H1 (cell line): Measurements from ENCODE around the gene TRIM46. TPM values are rescaled to one million over a fixed set of nuclear protein-coding genes. Genes with fewer than 3 reads are reported as not detected.

Source experiments
- CTCF ChIA-PET: fragments of 300-600 bp; sonication (Branson Sonifier 250); formaldehyde crosslinking; loops from one replicate; lab custom pipeline; 2021; ENCODE audit not compliant: partially characterized antibody; lab: Charles Lee
- POLR2A ChIA-PET: fragments of 300-600 bp; sonication (Branson Sonifier 250); formaldehyde crosslinking; loops from one replicate; lab custom pipeline; 2021; ENCODE audit warnings: inconsistent platforms; ENCODE audit not compliant: partially characterized antibody; lab: Charles Lee
- DNase-seq, 2 experiments: peaks; one replicate each; pipeline versions ENCODE4 v3.0.0 to v3.0.0-alpha.2; 2010 to 2022; ENCODE audit warnings: low spot score in 2 of 2, low read depth in 1 of 2, mixed read lengths in 1 of 2
- FAIRE-seq: peaks from 2 replicates; lab custom pipeline; 2011; peaks lifted over from hg19 to GRCh38; lab: Jason Lieb, UNC
- H2AFZ ChIP-seq: 2 replicates; pipeline ENCODE4 v1.8.1; 2012; ENCODE audit warnings: low read length, inconsistent platforms
- H2AK5ac ChIP-seq: 2 replicates; pipeline ENCODE4 v1.6.1; 2013; ENCODE audit warnings: low read depth, low read length
- H2BK120ac ChIP-seq: replicated peaks from 2 replicates; pipeline ENCODE3; 2013; ENCODE audit warnings: low read depth, low read length, inconsistent platforms
- H2BK12ac ChIP-seq: 2 replicates; pipeline ENCODE4 v1.6.1; 2013; ENCODE audit warnings: low read depth, low read length
- H2BK15ac ChIP-seq: 2 replicates; pipeline ENCODE4 v1.6.1; 2013; ENCODE audit warnings: low read length
- H2BK20ac ChIP-seq: 2 replicates; pipeline ENCODE4 v1.6.1; 2013; ENCODE audit warnings: low read length
- H2BK5ac ChIP-seq: 2 replicates; pipeline ENCODE4 v1.6.1; 2013; ENCODE audit warnings: low read depth, low read length
- H3K14ac ChIP-seq: 2 replicates; pipeline ENCODE4 v1.6.1; 2013; ENCODE audit warnings: inconsistent platforms; ENCODE audit not compliant: insufficient read length
- H3K18ac ChIP-seq: 2 replicates; pipeline ENCODE4 v1.6.1; 2013; ENCODE audit warnings: low read length; ENCODE audit errors: extremely low read depth
- H3K23ac ChIP-seq: 2 replicates; pipeline ENCODE4 v1.6.1; 2013; ENCODE audit warnings: inconsistent platforms; ENCODE audit not compliant: insufficient read length
- H3K23me2 ChIP-seq: 2 replicates; pipeline ENCODE4 v1.6.1; 2013; ENCODE audit warnings: low read depth, low read length
- H3K27ac ChIP-seq: 2 replicates; pipeline ENCODE4 v1.6.1; 2011; ENCODE audit warnings: low read depth, low read length, inconsistent platforms
- H3K27me3 ChIP-seq, 4 experiments: replicated peaks in 1 of 4; 1 replicate in 1 of 4; 2 replicates in 3 of 4; pipeline versions ENCODE4 v1.6.1 to v1.8.1; 2011 to 2013; ENCODE audit warnings: low read length in 3 of 4, mild to moderate bottlenecking in 3 of 4, inconsistent platforms in 2 of 4, mixed read lengths in 2 of 4, moderate library complexity in 1 of 4; ENCODE audit not compliant: control insufficient read depth in 3 of 4, insufficient read depth in 3 of 4; ENCODE audit errors: extremely low read depth in 1 of 4
- H3K36me3 ChIP-seq, 4 experiments: 2 replicates each; pipeline versions ENCODE4 v1.6.1 to v1.8.1; 2011 to 2013; ENCODE audit warnings: mild to moderate bottlenecking in 4 of 4, low read length in 3 of 4, moderate library complexity in 2 of 4, control low read depth in 1 of 4, inconsistent platforms in 1 of 4; ENCODE audit not compliant: insufficient read depth in 4 of 4, control insufficient read depth in 2 of 4
- H3K4ac ChIP-seq: replicated peaks from 2 replicates; pipeline ENCODE3; 2013; ENCODE audit warnings: low read length, low read depth, mixed read lengths, inconsistent platforms; ENCODE audit not compliant: insufficient read length
- H3K4me1 ChIP-seq, 4 experiments: replicated peaks in 1 of 4; 1 replicate in 1 of 4; 2 replicates in 3 of 4; pipeline versions ENCODE4 v1.6.1 to v1.8.1; 2011 to 2013; ENCODE audit warnings: low read length in 3 of 4, inconsistent platforms in 2 of 4, mixed read lengths in 1 of 4; ENCODE audit not compliant: insufficient read depth in 4 of 4, control insufficient read depth in 3 of 4
- H3K4me2 ChIP-seq, 2 experiments: 2 replicates each; pipeline versions ENCODE4 v1.6.1 to v1.8.1; 2011 to 2013; ENCODE audit warnings: low read depth in 2 of 2, low read length in 2 of 2, control low read depth in 1 of 2, inconsistent platforms in 1 of 2, mild to moderate bottlenecking in 1 of 2; ENCODE audit not compliant: insufficient read depth in 1 of 2
- H3K4me3 ChIP-seq, 4 experiments: fragments of 200-600, 300-600 bp in 1 of 4; sonication (generic), shearing (Covaris generic), sonication (Bioruptor Twin) in 1 of 4; 2 replicates each; pipeline versions ENCODE4 v1.5.1 to v1.8.1; 2011 to 2016; ENCODE audit warnings: low read length in 4 of 4, low read depth in 3 of 4, control low read depth in 2 of 4, inconsistent platforms in 2 of 4, mild to moderate bottlenecking in 2 of 4, mixed read lengths in 1 of 4, moderate library complexity in 1 of 4; ENCODE audit not compliant: insufficient read depth in 2 of 4; ENCODE audit errors: extremely low read depth in 1 of 4
- H3K56ac ChIP-seq: replicated peaks from 2 replicates; pipeline ENCODE3; 2013; ENCODE audit warnings: low read depth, mild to moderate bottlenecking, mixed read lengths, low read length, inconsistent platforms; ENCODE audit not compliant: insufficient read length
- H3K79me1 ChIP-seq: 2 replicates; pipeline ENCODE4 v1.6.1; 2013; ENCODE audit warnings: low read depth, low read length, control low read depth
- H3K79me2 ChIP-seq, 2 experiments: 2 replicates each; pipeline versions ENCODE4 v1.6.1 to v1.8.1; 2012 to 2013; ENCODE audit warnings: low read length in 2 of 2, mild to moderate bottlenecking in 2 of 2, inconsistent platforms in 1 of 2; ENCODE audit not compliant: insufficient read depth in 2 of 2, control insufficient read depth in 1 of 2
- H3K9ac ChIP-seq, 4 experiments: replicated peaks in 1 of 4; 1 replicate in 1 of 4; 2 replicates in 3 of 4; pipeline versions ENCODE4 v1.6.1 to v1.8.1; 2011 to 2013; ENCODE audit warnings: low read depth in 3 of 4, low read length in 3 of 4, control low read depth in 2 of 4, mild to moderate bottlenecking in 2 of 4, moderate library complexity in 2 of 4, inconsistent platforms in 1 of 4; ENCODE audit errors: extremely low read depth in 1 of 4
- H3K9me3 ChIP-seq, 2 experiments: 2 replicates each; pipeline versions ENCODE4 v1.6.1 to v1.8.1; 2012 to 2013; ENCODE audit warnings: mild to moderate bottlenecking in 2 of 2, moderate library complexity in 2 of 2, control low read depth in 1 of 2, inconsistent platforms in 1 of 2, low read depth in 1 of 2, low read length in 1 of 2, mixed read lengths in 1 of 2; ENCODE audit not compliant: insufficient read depth in 2 of 2
- H4K20me1 ChIP-seq, 2 experiments: replicated peaks in 1 of 2; 2 replicates each; pipeline versions ENCODE3 to v1.8.1; 2011 to 2013; ENCODE audit warnings: inconsistent platforms in 2 of 2, low read length in 2 of 2, mild to moderate bottlenecking in 1 of 2; ENCODE audit not compliant: insufficient read depth in 2 of 2, control insufficient read depth in 1 of 2
- H4K5ac ChIP-seq: 2 replicates; pipeline ENCODE4 v1.6.1; 2013; ENCODE audit warnings: low read length, low read depth, mixed read lengths, inconsistent platforms; ENCODE audit not compliant: insufficient read length
- H4K8ac ChIP-seq: 2 replicates; pipeline ENCODE4 v1.8.0; 2013; ENCODE audit warnings: mild to moderate bottlenecking, moderate library complexity, low read length, inconsistent platforms; ENCODE audit not compliant: insufficient read depth; ENCODE audit errors: extremely low read depth
- H4K91ac ChIP-seq: replicated peaks from 2 replicates; pipeline ENCODE3; 2013; ENCODE audit warnings: low read length, mixed read lengths, inconsistent platforms; ENCODE audit not compliant: insufficient read length
- CBX8 ChIP-seq: fragments of 300-800, 300-1000 bp; sonication (generic); IDR thresholded peaks from 2 replicates; pipeline ENCODE4 v1.7.1; 2016; ENCODE audit warnings: low read depth, low read length, borderline replicate concordance
- CHD2 ChIP-seq: IDR thresholded peaks from 2 replicates; pipeline ENCODE4 v1.6.1; 2012; ENCODE audit warnings: low read length, improper control_type of control experiment
- CTBP2 ChIP-seq: IDR thresholded peaks from 2 replicates; pipeline ENCODE4 v1.7.0; 2011; ENCODE audit warnings: borderline replicate concordance, mild to moderate bottlenecking, moderate library complexity, mixed read lengths, low read length; ENCODE audit not compliant: insufficient read depth, insufficient read length
- JUND ChIP-seq: IDR thresholded peaks from 2 replicates; pipeline ENCODE4 v1.6.1; 2011; ENCODE audit warnings: mild to moderate bottlenecking, improper control_type of control experiment, low read length
- RAD21 ChIP-seq, 2 experiments: IDR thresholded peaks in 1 of 2; conservative IDR thresholded peaks in 1 of 2; 2 replicates each; pipeline ENCODE4 v1.6.1; 2011; ENCODE audit warnings: low read depth in 2 of 2, low read length in 2 of 2, improper control_type of control experiment in 1 of 2, inconsistent platforms in 1 of 2, mild to moderate bottlenecking in 1 of 2, moderate library complexity in 1 of 2
- RXRA ChIP-seq: IDR thresholded peaks from 2 replicates; pipeline ENCODE4 v1.6.1; 2011; ENCODE audit warnings: low read depth, mild to moderate bottlenecking, low read length, moderate library complexity; ENCODE audit not compliant: insufficient read depth
- WGBS, 2 experiments: shearing (Covaris generic) in 1 of 2; methylation state at CpG; one replicate each; pipeline versions ENCODE4 v1.1.6 to v1.1.7; 2013 to 2015; ENCODE audit warnings: low lambda C conversion rate in 2 of 2, mixed read lengths in 2 of 2, inconsistent platforms in 1 of 2, low coverage in 1 of 2, missing lambda C conversion rate in 1 of 2; ENCODE audit not compliant: insufficient replicate concordance in 2 of 2, insufficient coverage in 1 of 2, insufficient read length in 1 of 2; ENCODE audit errors: extremely low coverage in 1 of 2, missing lambda C conversion rate in 1 of 2; 5-methylcytosine and 5-hydroxymethylcytosine counted together
- polyA plus RNA-seq, 7 experiments: library from polyadenylated mRNA; depleted of rRNA in 3 of 7; stranded (reverse) in 5 of 7; unstranded in 2 of 7; fragments of >200 nt in 5 of 7; fragments of 200-250 nt in 2 of 7; gene quantifications; 1 replicate in 5 of 7; 2 replicates in 1 of 7; 4 replicates in 1 of 7; pipeline versions ENCODE4 v1.2.1 to v1.2.3, GENCODE V29; 2011 to 2013; ENCODE audit warnings: missing spikeins in 2 of 7, mixed read lengths in 2 of 7
- total RNA-seq: library from RNA; stranded (reverse); fragmentation: NEBNext Ultra II Directional; extraction: Animal tissue kit (Norgen Biotek cat#: 25700); gene quantifications from 2 replicates; pipeline ENCODE4 v1.2.1, GENCODE V29; 2021

TRIM46 gene
- total and polyA plus RNA-seq, 2 of the 8 experiments (the other 6 are each of a cell fraction or from before 2014, with no cell fraction given) = 15.5 to 21.6 TPM

- Histone ChIP-seq H3K18ac (no peak overlapping the region), H2BK12ac (no peak overlapping the region), H2AK5ac (no peak overlapping the region), H3K14ac (no peak overlapping the region), H3K9ac (no peak overlapping the region), H3K4ac (no peak overlapping the region), H2AFZ (no peak overlapping the region), H3K36me3 (peaks cover 0 to 3% (median 0%) of the 10 kb centered on the region in 4 experiments; a peak in 1 of 8 replicates), H2BK15ac (no peak overlapping the region), H3K4me1 (peaks cover 0 to 13% (median 7%) of the 10 kb centered on the region in 4 experiments; a peak in 5 of 7 replicates), H3K79me1 (no peaks in the 10 kb centered on the region), H3K79me2 (peaks cover 0 to 9% of the 10 kb centered on the region in 2 experiments; a peak in 1 of 4 replicates), H4K91ac (no peak overlapping the region), H3K56ac (no peak overlapping the region), H3K9me3 (no peaks in the 10 kb centered on the region), H3K4me2 (no peak overlapping the region), H4K20me1 (peaks cover 0 to 2% of the 10 kb centered on the region in 2 experiments), H3K27ac (no peak overlapping the region), H3K23me2 (0 out of 2 replicates have a peak, but pooled peaks cover 8% of the 10 kb centered on the region), H2BK120ac (no peak overlapping the region), H4K8ac (no peak overlapping the region), H4K5ac (no peak overlapping the region), H2BK5ac (no peak overlapping the region), H3K4me3 (no peak overlapping the region), H2BK20ac (no peak overlapping the region), H3K23ac (no peak overlapping the region), H3K27me3 (no peaks in the 10 kb centered on the region)
- no peak for FAIRE-seq
- 96% methylated on average over 7 of the region's 7 CpGs; no CpG with 5 or more reads in 1 of the 2 experiments for WGBS, 2 experiments
- ChIA-PET POLR2A (interaction anchor here (1.1 to 11.9 kb wide), 2 partner anchors 18 to 27 kb away, joined by 3 to 235 read pairs; partner anchors contain the start of genes MTX1 and THBS3), CTCF (interaction anchor here (1.1 to 7.2 kb wide), 5 partner anchors 16 to 128 kb away, joined by 3 to 62 read pairs (median 3); partner anchors contain the start of genes MTX1 and THBS3)
- no peak for DNase-seq
- TF ChIP-seq RAD21 (IDR thresholded peaks at IDR 0.05 in 1 of 2, conservative IDR thresholded peaks at IDR 0.05 in 1 of 2; ENCODE audit: low read depth in 2 of 2, low read length in 2 of 2) (no peak), CBX8 (no peak), JUND (no peak), CTBP2 (no peak), CHD2 (no peak), RXRA (no peak)
Observed at GRCh38 chr1:155223047-155223446, 49.4 kb downstream of the TRIM46 start.
